ENCODE measurements around the gene ZNF839. TPM values are rescaled to one million over a fixed set of nuclear protein-coding genes. Genes with fewer than 3 reads are reported as not detected.
"Not testable (repeated sequence)": the region's sequence is repeated elsewhere in the genome, so short reads cannot be mapped to it uniquely, and the experiment has no call there.

Gene ZNF839
- total RNA-seq, 2 experiments from 2014 or later = 15.4 to 16.4 TPM

- ChIA-PET CTCF (no interaction called here), POLR2A (no interaction called here)
- no peak overlapping the region for H3K4me3 Mint-ChIP-seq
- no peaks in the 10 kb centered on the region for H3K4me1 Mint-ChIP-seq
- intact Hi-C loops (cut with DNase I, micrococcal nuclease) = no loop called here
- no peaks in the 10 kb centered on the region for H3K36me3 Mint-ChIP-seq (ENCODE audit: low read depth)
- DNase-seq = no peak
- no peaks in the 10 kb centered on the region for H3K9me3 Mint-ChIP-seq (ENCODE audit: low read depth)
- no peak for ATAC-seq
- no peak overlapping the region for H3K27ac Mint-ChIP-seq
- no peaks in the 10 kb centered on the region for H3K27me3 Mint-ChIP-seq
Measured at GRCh38 chr14:102288139-102288538, 31.4 kb upstream of the ZNF839 start.

- DNase-seq (no peak), ATAC-seq (no peak)
- ChIA-PET POLR2A (no interaction called here), CTCF (no interaction called here)
- Mint-ChIP-seq H3K36me3 (ENCODE audit: low read depth) (no peaks in the 10 kb centered on the region), H3K9me3 (ENCODE audit: low read depth) (no peaks in the 10 kb centered on the region), H3K4me3 (no peak overlapping the region), H3K27me3 (no peaks in the 10 kb centered on the region), H3K4me1 (no peaks in the 10 kb centered on the region), H3K27ac (no peak overlapping the region)
- intact Hi-C loops (cut with DNase I, micrococcal nuclease) = no loop called here
Measured at GRCh38 chr14:102292441-102292840, 27.1 kb upstream of the ZNF839 start.

- intact Hi-C loops (cut with DNase I, micrococcal nuclease) = no loop called here
- H3K4me1 Mint-ChIP-seq = no peaks in the 10 kb centered on the region
- ChIA-PET CTCF (no interaction called here), POLR2A (no interaction called here)
- no peak overlapping the region for H3K4me3 Mint-ChIP-seq
- H3K27ac Mint-ChIP-seq = no peak overlapping the region
- no peak for ATAC-seq
- peaks cover 2% of the 10 kb centered on the region for H3K9me3 Mint-ChIP-seq (ENCODE audit: low read depth)
- no peaks in the 10 kb centered on the region for H3K36me3 Mint-ChIP-seq (ENCODE audit: low read depth)
- no peaks in the 10 kb centered on the region for H3K27me3 Mint-ChIP-seq
- DNase-seq = no peak
Measured at GRCh38 chr14:102293781-102294180, 25.8 kb upstream of the ZNF839 start.

- intact Hi-C loops (cut with DNase I, micrococcal nuclease) = no loop called here
- Mint-ChIP-seq H3K36me3 (ENCODE audit: low read depth) (no peaks in the 10 kb centered on the region), H3K4me1 (no peaks in the 10 kb centered on the region), H3K9me3 (ENCODE audit: low read depth) (peaks cover 2% of the 10 kb centered on the region), H3K4me3 (no peak overlapping the region), H3K27ac (no peak overlapping the region), H3K27me3 (no peaks in the 10 kb centered on the region)
- DNase-seq (no peak), ATAC-seq (no peak)
- CTCF ChIA-PET = interaction anchor here (1.0 kb wide), 1 partner anchor 19 kb away, joined by 3 read pairs; no protein-coding TSS in a partner anchor
- POLR2A ChIA-PET = no interaction called here
Measured at GRCh38 chr14:102295270-102295669, 24.3 kb upstream of the ZNF839 start.

- peaks cover 2% of the 10 kb centered on the region for H3K9me3 Mint-ChIP-seq (ENCODE audit: low read depth)
- no peak overlapping the region for H3K4me3 Mint-ChIP-seq
- intact Hi-C loops (cut with DNase I, micrococcal nuclease) = no loop called here
- H3K27ac Mint-ChIP-seq = no peak overlapping the region
- ChIA-PET POLR2A (no interaction called here), CTCF (no interaction called here)
- no peaks in the 10 kb centered on the region for H3K4me1 Mint-ChIP-seq
- H3K27me3 Mint-ChIP-seq = no peaks in the 10 kb centered on the region
- H3K36me3 Mint-ChIP-seq (ENCODE audit: low read depth) = no peaks in the 10 kb centered on the region
- ATAC-seq (no peak), DNase-seq (no peak)
Measured at GRCh38 chr14:102297436-102298170, 21.9 kb upstream of the ZNF839 start.

- H3K27me3 Mint-ChIP-seq; H3K9me3 Mint-ChIP-seq (ENCODE audit: low read depth); DNase-seq; H3K27ac Mint-ChIP-seq; ATAC-seq; POLR2A ChIA-PET; H3K4me1 Mint-ChIP-seq; H3K4me3 Mint-ChIP-seq; H3K36me3 Mint-ChIP-seq (ENCODE audit: low read depth); intact Hi-C loops (cut with DNase I, micrococcal nuclease): not testable (repeated sequence)
- CTCF ChIA-PET = interaction anchor here (1.5 kb wide), 1 partner anchor 16 kb away, joined by 4 read pairs; no protein-coding TSS in a partner anchor
Measured at GRCh38 chr14:102298303-102299070, 21.1 kb upstream of the ZNF839 start.

- ATAC-seq (no peak), DNase-seq (no peak)
- ChIA-PET CTCF (interaction anchor here (0.7 to 3.3 kb wide), 5 partner anchors 11 to 1388 kb away, joined by 3 to 20 read pairs (median 7); no protein-coding TSS in a partner anchor), POLR2A (no interaction called here)
- Mint-ChIP-seq H3K27me3 (no peaks in the 10 kb centered on the region), H3K4me3 (peak overlapping the region; percentile 30), H3K4me1 (peaks cover 5% of the 10 kb centered on the region), H3K27ac (no peak overlapping the region), H3K9me3 (ENCODE audit: low read depth) (no peaks in the 10 kb centered on the region), H3K36me3 (ENCODE audit: low read depth) (no peaks in the 10 kb centered on the region)
- intact Hi-C loops (cut with DNase I, micrococcal nuclease) = no loop called here
Measured at GRCh38 chr14:102303664-102304063, 15.9 kb upstream of the ZNF839 start.

GRCh38 chr14:102304611-102305506 is 14.7 kb upstream of the ZNF839 start, which contains the start of gene MOK:
MOK (minus strand) TSS chr14:102305164; CDS start chr14:102304968, 196 bp downstream.
- Mint-ChIP-seq H3K36me3 (ENCODE audit: low read depth) (no peaks in the 10 kb centered on the region), H3K27ac (peak within 1 kb of the TSS; percentile 60), H3K4me1 (peaks cover 5% of the 10 kb centered on the region), H3K9me3 (ENCODE audit: low read depth) (no peaks in the 10 kb centered on the region), H3K4me3 (peak within 1 kb of the TSS; percentile 93), H3K27me3 (no peaks in the 10 kb centered on the region)
- DNase-seq = peak; percentile 97
- ChIA-PET CTCF (interaction anchor here (0.6 to 3.3 kb wide), 9 partner anchors 10 to 1386 kb away, joined by 3 to 20 read pairs (median 4); no protein-coding TSS in a partner anchor), POLR2A (interaction anchor here (0.6 to 1.9 kb wide), 2 partner anchors 9 to 86 kb away, joined by 3 to 6 read pairs; no protein-coding TSS in a partner anchor)
- peak; percentile 98 for ATAC-seq
- intact Hi-C loops (cut with DNase I, micrococcal nuclease) = loop anchor here in 1 of 2 experiments (1.0 kb wide), 5 partner anchors 9 to 357 kb away; partner anchors contain the start of genes DYNC1H1 and WDR20

- no peaks in the 10 kb centered on the region for H3K27me3 Mint-ChIP-seq
- H3K36me3 Mint-ChIP-seq (ENCODE audit: low read depth) = no peaks in the 10 kb centered on the region
- POLR2A ChIA-PET = interaction anchor here (0.6 to 1.1 kb wide), 2 partner anchors 9 to 231 kb away, joined by 3 to 6 read pairs; partner anchors contain the start of gene MOK
- intact Hi-C loops (cut with DNase I, micrococcal nuclease) = loop anchor here (1.0 to 10.0 kb wide), 12 partner anchors 9 to 610 kb away; partner anchors contain the start of genes DYNC1H1 (in 1 of the 2), HSP90AA1 (in 1 of the 2), MOK (in 1 of the 2) and TRAF3 (in 1 of the 2)
- ATAC-seq (peak; percentile 58), DNase-seq (peak; percentile 91)
- CTCF ChIA-PET = interaction anchor here (0.5 to 2.1 kb wide), 19 partner anchors 10 to 352 kb away, joined by 3 to 20 read pairs (median 3); partner anchors contain the start of genes CINP, MOK and TECPR2
- peaks cover 44% of the 10 kb centered on the region for H3K4me1 Mint-ChIP-seq
- no peaks in the 10 kb centered on the region for H3K9me3 Mint-ChIP-seq (ENCODE audit: low read depth)
- peak overlapping the region; percentile 79 for H3K4me3 Mint-ChIP-seq
- peak overlapping the region; percentile 83 for H3K27ac Mint-ChIP-seq
Measured at GRCh38 chr14:102314242-102315011, 5.1 kb upstream of the ZNF839 start.

- POLR2A ChIA-PET = no interaction called here
- ATAC-seq = no peak
Measured at GRCh38 chr14:102315121-102315520, 4.4 kb upstream of the ZNF839 start.

More at GRCh38 chr14:102315121-102315520, 4.4 kb upstream of the ZNF839 start:
- DNase-seq = no peak
- H3K4me3 Mint-ChIP-seq = peak overlapping the region; percentile 79
- no peaks in the 10 kb centered on the region for H3K9me3 Mint-ChIP-seq (ENCODE audit: low read depth)
- intact Hi-C loops (cut with DNase I, micrococcal nuclease) = loop anchor here (2.0 to 10.0 kb wide), 6 partner anchors 228 to 610 kb away; partner anchors contain the start of genes DYNC1H1 (in 1 of the 2), HSP90AA1 (in 1 of the 2) and TRAF3 (in 1 of the 2)
- H3K4me1 Mint-ChIP-seq = peaks cover 44% of the 10 kb centered on the region
- H3K27ac Mint-ChIP-seq = no peak overlapping the region
- H3K27me3 Mint-ChIP-seq = no peaks in the 10 kb centered on the region
- H3K36me3 Mint-ChIP-seq (ENCODE audit: low read depth) = no peaks in the 10 kb centered on the region
- CTCF ChIA-PET = interaction anchor here (0.7 to 2.1 kb wide), 6 partner anchors 11 to 351 kb away, joined by 3 to 20 read pairs (median 4); partner anchors contain the start of gene MOK
